Skeletal muscle tissue (tissue), 4 donors: ENCODE data around the gene RNF212. TPM values are rescaled to one million over a fixed set of nuclear protein-coding genes. Genes with fewer than 3 reads are reported as not detected.
"Not testable (repeated sequence)": the region's sequence is repeated elsewhere in the genome, so short reads cannot be mapped to it uniquely, and the experiment has no call there.

ENCODE experiments used
- H3K27ac ChIP-seq: one replicate; pipeline ENCODE4 v1.7.0; 2013; ENCODE audit warnings: mild to moderate bottlenecking, low read depth, low read length, inconsistent platforms
- H3K27me3 ChIP-seq, 3 donors: one replicate each; pipeline ENCODE4 v1.7.0; 2013; ENCODE audit warnings: low read length in 3 of 3; ENCODE audit not compliant: control insufficient read depth in 3 of 3, insufficient read depth in 3 of 3
- H3K36me3 ChIP-seq, 3 donors: one replicate each; pipeline ENCODE4 v1.7.0; 2013; ENCODE audit warnings: low read length in 3 of 3; ENCODE audit not compliant: control insufficient read depth in 3 of 3, insufficient read depth in 3 of 3
- H3K4me1 ChIP-seq, 3 donors: one replicate each; pipeline ENCODE4 v1.7.0; 2013; ENCODE audit warnings: low read length in 3 of 3, mild to moderate bottlenecking in 3 of 3; ENCODE audit not compliant: control insufficient read depth in 3 of 3, insufficient read depth in 3 of 3
- H3K4me3 ChIP-seq, 3 donors: one replicate each; pipeline ENCODE4 v1.7.0; 2013; ENCODE audit warnings: low read length in 3 of 3
- H3K9ac ChIP-seq, 3 donors: one replicate each; pipeline ENCODE4 v1.7.0; 2013; ENCODE audit warnings: low read length in 3 of 3, mild to moderate bottlenecking in 3 of 3, moderate library complexity in 2 of 3, low read depth in 1 of 3
- H3K9me3 ChIP-seq, 3 donors: one replicate each; pipeline ENCODE4 v1.7.0; 2013; ENCODE audit warnings: low read length in 3 of 3; ENCODE audit not compliant: control insufficient read depth in 3 of 3
- total RNA-seq: library from RNA; depleted of rRNA; stranded (reverse); fragments of >200 nt; gene quantifications from one replicate; pipeline ENCODE4 v1.2.3, GENCODE V29; 2014
- donor health status: Osteomylitis.

Gene RNF212
- total RNA-seq, 1 donor from 2014 or later = 3.7 TPM

DNA sequence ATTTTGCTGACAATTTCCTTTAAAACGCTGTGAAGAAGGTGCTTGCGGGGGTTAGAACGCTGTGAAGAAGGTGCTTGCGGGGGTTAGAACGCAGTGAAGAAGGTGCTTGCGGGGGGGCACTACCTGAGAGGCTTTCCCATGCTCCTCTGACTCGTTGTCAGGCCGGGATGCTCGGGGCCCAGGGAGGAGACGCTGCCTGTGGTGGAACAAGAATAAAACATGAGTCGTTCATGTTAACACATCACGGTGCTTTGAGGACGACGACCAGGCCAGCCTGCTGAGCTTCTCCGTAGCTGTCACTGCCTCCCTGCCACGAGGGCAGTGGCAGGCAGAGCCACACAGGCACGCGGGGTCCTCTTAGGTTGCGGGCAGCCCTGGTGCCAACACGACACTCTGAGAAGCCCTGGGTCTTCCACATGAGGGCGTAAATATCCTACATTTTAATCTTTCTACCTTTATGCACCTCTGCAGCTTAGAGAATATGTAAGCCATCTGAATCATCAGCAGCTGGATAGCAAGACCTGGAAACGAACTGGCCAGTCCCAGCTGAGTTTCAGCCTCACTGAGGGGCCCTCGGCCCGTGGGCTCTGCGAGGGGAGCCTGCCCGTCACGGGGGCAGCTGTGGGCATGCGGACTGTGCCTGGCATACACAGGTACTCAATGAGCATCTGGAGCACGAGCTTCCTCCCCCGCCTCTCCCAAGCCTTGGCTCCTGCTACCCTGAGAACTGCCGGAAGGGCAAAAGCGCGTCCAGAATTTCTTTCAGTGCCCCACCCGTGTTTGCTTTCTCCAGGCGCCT, 55.0 kb downstream of the RNF212 start:
- H3K9ac ChIP-seq = no peak overlapping the region
- H3K27me3 ChIP-seq = peaks cover 53 to 63% (median 58%) of the 10 kb centered on the region in 3 donors
- H3K36me3 ChIP-seq = no peaks in the 10 kb centered on the region
- no peak overlapping the region for H3K27ac ChIP-seq
- no peak overlapping the region for H3K4me3 ChIP-seq
- H3K4me1 ChIP-seq = peaks cover under 1 to 2% (median 2%) of the 10 kb centered on the region in 3 donors
- no peaks in the 10 kb centered on the region for H3K9me3 ChIP-seq

GRCh38 chr4:1057403-1057745, 56.0 kb downstream of the RNF212 start:
- H3K4me3 ChIP-seq = no peak overlapping the region
- H3K9me3 ChIP-seq = no peaks in the 10 kb centered on the region
- H3K27ac ChIP-seq = no peak overlapping the region
- H3K9ac ChIP-seq = no peak overlapping the region
- peaks cover 61 to 68% (median 62%) of the 10 kb centered on the region in 3 donors for H3K27me3 ChIP-seq
- H3K36me3 ChIP-seq = no peaks in the 10 kb centered on the region
- peaks cover 9 to 12% (median 11%) of the 10 kb centered on the region in 3 donors for H3K4me1 ChIP-seq

DNA sequence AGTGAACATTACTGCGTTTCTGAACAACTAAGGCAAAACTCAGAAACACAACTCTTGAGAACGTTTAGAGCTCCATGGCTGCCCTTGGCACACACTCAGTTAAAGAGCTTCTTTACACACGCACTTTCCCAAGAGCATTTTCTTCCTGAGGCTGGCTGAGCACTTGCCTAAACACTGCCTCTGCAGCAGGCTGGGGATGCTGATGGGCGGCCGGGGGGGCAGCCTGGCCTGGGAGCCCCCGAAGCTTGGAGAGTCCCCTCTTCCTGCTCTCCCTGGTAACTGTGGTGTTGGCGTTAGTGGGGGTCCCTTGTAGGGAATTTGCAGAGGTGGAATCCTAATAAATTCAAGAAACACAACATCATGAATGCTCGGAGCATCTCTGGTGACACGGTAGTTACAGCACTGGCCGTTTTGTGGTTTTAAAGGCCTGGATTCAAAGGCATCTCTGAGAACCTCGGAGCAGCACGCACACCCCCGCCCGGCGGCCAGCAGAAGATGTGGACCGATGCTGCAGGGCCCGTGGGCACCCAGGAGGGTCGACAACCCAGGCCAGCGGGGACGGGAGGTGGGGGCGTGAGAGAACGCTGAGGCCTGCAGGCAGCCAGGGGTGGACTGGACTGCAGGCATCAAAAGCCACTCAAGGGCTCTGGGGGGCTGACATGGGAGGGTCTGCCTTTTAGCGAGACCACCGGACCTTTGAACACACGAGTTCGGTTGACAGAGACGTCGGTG, 56.5 kb downstream of the RNF212 start:
- H3K9me3 ChIP-seq = no peaks in the 10 kb centered on the region
- H3K4me3 ChIP-seq = no peak overlapping the region
- H3K27ac ChIP-seq = no peak overlapping the region
- peaks cover 9 to 17% (median 15%) of the 10 kb centered on the region in 3 donors for H3K4me1 ChIP-seq
- no peak overlapping the region for H3K9ac ChIP-seq
- H3K27me3 ChIP-seq = peaks cover 62 to 70% (median 68%) of the 10 kb centered on the region in 3 donors
- no peaks in the 10 kb centered on the region for H3K36me3 ChIP-seq

GRCh38 chr4:1055721-1056590, 57.4 kb downstream of the RNF212 start:
- no peak overlapping the region for H3K9ac ChIP-seq
- no peak overlapping the region for H3K4me3 ChIP-seq
- H3K27me3 ChIP-seq = peaks cover 58 to 71% (median 70%) of the 10 kb centered on the region in 3 donors
- no peak overlapping the region for H3K27ac ChIP-seq
- no peaks in the 10 kb centered on the region for H3K36me3 ChIP-seq
- H3K4me1 ChIP-seq = peaks cover 9 to 17% (median 15%) of the 10 kb centered on the region in 3 donors
- H3K9me3 ChIP-seq = no peaks in the 10 kb centered on the region

DNA sequence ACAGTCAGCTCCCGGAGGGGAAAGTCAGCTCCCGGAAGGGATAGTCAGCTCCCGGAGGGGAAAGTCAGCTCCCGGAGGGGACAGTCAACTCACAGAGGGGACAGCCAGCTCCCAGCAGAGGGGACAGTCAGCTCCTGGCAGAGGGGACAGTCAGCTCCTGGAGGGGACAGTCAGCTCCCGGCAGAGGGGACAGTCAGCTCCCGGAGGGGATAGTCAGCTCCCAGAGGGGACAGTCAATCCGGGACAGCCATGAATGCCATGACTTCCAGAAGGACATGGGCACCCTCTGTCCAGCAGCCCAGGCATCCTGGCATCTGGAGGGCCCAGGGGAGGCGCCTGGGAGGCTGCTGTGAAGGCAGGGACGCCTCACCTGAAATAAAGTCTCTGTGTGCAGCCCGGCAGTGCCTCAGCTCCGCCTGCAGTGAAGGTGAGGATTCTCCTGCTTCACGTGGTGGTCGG, 58.1 kb downstream of the RNF212 start:
- H3K9ac ChIP-seq, H3K27ac ChIP-seq, H3K36me3 ChIP-seq, H3K9me3 ChIP-seq, H3K4me3 ChIP-seq: not testable (repeated sequence)
- H3K27me3 ChIP-seq = peaks cover 61 to 71% (median 70%) of the 10 kb centered on the region in 3 donors
- peaks cover 9 to 17% (median 15%) of the 10 kb centered on the region in 3 donors for H3K4me1 ChIP-seq

DNA sequence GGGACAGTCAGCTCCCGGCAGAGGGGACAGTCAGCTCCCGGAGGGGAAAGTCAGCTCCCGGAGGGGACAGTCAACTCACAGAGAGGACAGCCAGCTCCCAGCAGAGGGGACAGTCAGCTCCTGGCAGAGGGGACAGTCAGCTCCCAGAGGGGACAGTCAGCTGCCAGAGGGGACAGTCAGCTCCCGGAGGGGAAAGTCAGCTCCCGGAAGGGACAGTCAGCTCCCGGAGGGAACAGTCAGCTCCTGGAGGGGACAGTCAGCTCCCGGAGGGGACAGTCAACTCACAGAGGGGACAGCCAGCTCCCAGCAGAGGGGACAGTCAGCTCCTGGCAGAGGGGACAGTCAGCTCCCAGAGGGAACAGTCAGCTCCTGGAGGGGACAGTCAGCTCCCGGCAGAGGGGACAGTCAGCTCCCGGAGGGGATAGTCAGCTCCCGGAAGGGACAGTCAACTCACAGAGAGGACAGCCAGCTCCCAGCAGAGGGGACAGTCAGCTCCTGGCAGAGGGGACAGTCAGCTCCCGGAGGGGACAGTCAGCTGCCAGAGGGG, 58.6 kb downstream of the RNF212 start:
- not testable (repeated sequence) for H3K36me3 ChIP-seq, H3K9me3 ChIP-seq, H3K27ac ChIP-seq, H3K9ac ChIP-seq, H3K4me3 ChIP-seq
- peaks cover 62 to 73% (median 71%) of the 10 kb centered on the region in 3 donors for H3K27me3 ChIP-seq
- H3K4me1 ChIP-seq = peaks cover 9 to 17% (median 15%) of the 10 kb centered on the region in 3 donors

DNA sequence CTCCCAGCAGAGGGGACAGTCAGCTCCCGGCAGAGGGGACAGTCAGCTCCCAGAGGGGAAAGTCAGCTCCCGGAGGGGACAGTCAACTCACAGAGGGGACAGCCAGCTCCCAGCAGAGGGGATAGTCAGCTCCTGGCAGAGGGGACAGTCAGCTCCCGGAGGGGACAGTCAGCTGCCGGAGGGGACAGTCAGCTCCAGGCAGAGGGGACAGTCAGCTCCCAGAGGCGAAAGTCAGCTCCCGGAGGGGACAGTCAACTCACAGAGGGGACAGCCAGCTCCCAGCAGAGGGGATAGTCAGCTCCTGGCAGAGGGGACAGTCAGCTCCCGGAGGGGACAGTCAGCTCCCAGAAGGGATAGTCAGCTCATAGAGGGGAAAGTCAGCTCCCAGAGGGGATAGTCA, 59.5 kb downstream of the RNF212 start:
- not testable (repeated sequence) for H3K27ac ChIP-seq, H3K9me3 ChIP-seq, H3K9ac ChIP-seq, H3K4me3 ChIP-seq, H3K36me3 ChIP-seq
- H3K4me1 ChIP-seq = peaks cover 9 to 17% (median 15%) of the 10 kb centered on the region in 3 donors
- peaks cover 65 to 74% (median 72%) of the 10 kb centered on the region in 3 donors for H3K27me3 ChIP-seq

DNA sequence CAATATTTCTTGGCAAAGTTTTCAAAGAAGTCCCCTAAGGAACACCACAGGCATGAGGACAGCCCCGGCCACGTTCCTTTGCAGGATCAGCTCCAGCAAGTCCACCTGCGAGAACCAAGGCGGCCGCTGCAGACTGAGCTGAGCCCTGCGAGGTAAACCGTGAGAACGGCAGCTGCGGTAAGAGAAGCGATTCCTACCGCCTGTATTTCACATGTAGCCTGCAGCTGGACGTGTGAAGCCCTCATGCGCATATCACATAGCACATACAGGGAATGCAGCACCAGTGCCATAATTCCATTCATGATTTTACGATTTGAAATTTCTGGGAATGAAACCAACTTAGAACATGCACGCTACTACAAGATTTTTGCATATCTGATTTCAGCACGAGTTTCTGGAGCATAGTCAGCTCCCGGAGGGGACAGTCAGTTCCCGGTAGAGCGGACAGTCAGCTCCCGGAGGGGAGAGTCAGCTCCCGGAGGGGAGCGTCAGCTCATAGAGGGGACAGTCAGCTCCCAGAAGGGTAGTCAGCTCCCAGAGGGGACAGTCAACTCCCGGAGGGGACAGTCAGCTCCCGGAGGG, 60.2 kb downstream of the RNF212 start:
- peak overlapping the region in 2 of 3 donors; percentile 31 to 43 for H3K4me3 ChIP-seq
- H3K36me3 ChIP-seq = no peaks in the 10 kb centered on the region
- H3K9ac ChIP-seq = peak overlapping the region in 1 of 3 donors; percentile 25
- peaks cover 62 to 74% (median 72%) of the 10 kb centered on the region in 3 donors for H3K27me3 ChIP-seq
- H3K4me1 ChIP-seq = peaks cover 9 to 17% (median 15%) of the 10 kb centered on the region in 3 donors
- no peak overlapping the region for H3K27ac ChIP-seq
- H3K9me3 ChIP-seq = no peaks in the 10 kb centered on the region

GRCh38 chr4:1052231-1052671, 61.1 kb downstream of the RNF212 start:
- Histone ChIP-seq H3K27me3 (peaks cover 58 to 78% (median 77%) of the 10 kb centered on the region in 3 donors), H3K36me3 (no peaks in the 10 kb centered on the region), H3K27ac (no peak overlapping the region), H3K9ac (no peak overlapping the region), H3K4me3 (no peak overlapping the region), H3K9me3 (no peaks in the 10 kb centered on the region), H3K4me1 (peaks cover 13 to 25% (median 19%) of the 10 kb centered on the region in 3 donors)
